Endothelial cell of umbilical vein (primary cell): ENCODE results near the gene UFSP1.

ENCODE experiments used
- CTCF ChIP-seq, 2 donors: IDR thresholded peaks; 1 replicate in 1 of 2; 2 replicates in 1 of 2; pipeline ENCODE4 v1.5.1; 2011; ENCODE audit warnings: low read length in 2 of 2, mild to moderate bottlenecking in 2 of 2, moderate library complexity in 2 of 2, control low read depth in 1 of 2, inconsistent platforms in 1 of 2, low read depth in 1 of 2; ENCODE audit not compliant: insufficient read depth in 1 of 2; ENCODE audit errors: extremely low read depth in 1 of 2
- EZH2 ChIP-seq: IDR thresholded peaks from 2 replicates; pipeline ENCODE4 v1.6.1; 2012; ENCODE audit warnings: borderline replicate concordance, low read depth, mild to moderate bottlenecking, moderate library complexity, low read length, inconsistent platforms; ENCODE audit not compliant: severe bottlenecking
- GATA2 ChIP-seq: IDR thresholded peaks from 2 replicates; pipeline ENCODE4 v1.7.0; 2011; ENCODE audit warnings: low read depth, mild to moderate bottlenecking, moderate library complexity, mixed read lengths, low read length; ENCODE audit not compliant: insufficient read length, insufficient read depth
- JUN ChIP-seq: IDR thresholded peaks from 2 replicates; pipeline ENCODE4 v1.6.1; 2011; ENCODE audit warnings: borderline replicate concordance, low read depth; ENCODE audit not compliant: insufficient read length, insufficient read depth
- POLR2A ChIP-seq: IDR thresholded peaks from 2 replicates; pipeline ENCODE4 v1.6.1; 2012; ENCODE audit warnings: low read depth, mild to moderate bottlenecking, control low read depth, low read length
- POLR2AphosphoS5 ChIP-seq: IDR thresholded peaks from 2 replicates; pipeline ENCODE4 v1.6.1; 2012; ENCODE audit warnings: low read depth, mild to moderate bottlenecking, control low read depth, low read length, moderate library complexity; ENCODE audit not compliant: insufficient read depth

GRCh38 chr7:100855515-100855914 is 34.0 kb downstream of the UFSP1 start:
- TF ChIP-seq CTCF (IDR thresholded peaks at IDR 0.05; ENCODE audit: extremely low read depth in 1 of 2, insufficient read depth in 1 of 2, low read depth in 1 of 2, low read length in 2 of 2): no peak
- no peak for TF ChIP-seq POLR2A
- no peak for TF ChIP-seq JUN
- no peak for TF ChIP-seq POLR2AphosphoS5
- no peak for TF ChIP-seq GATA2
- no peak for TF ChIP-seq EZH2
